Neural progenitor cell (in vitro differentiated cells): ENCODE measurements around the gene ACMSD. TPM values are rescaled to one million over a fixed set of nuclear protein-coding genes. Genes with fewer than 3 reads are reported as not detected.

Experiments used
- DNase-seq: peaks from one replicate; pipeline ENCODE4 v3.0.0-alpha.2; 2016; ENCODE audit warnings: low spot score
- H2AFZ ChIP-seq: fragments of 200-600 bp; sonication (generic); replicated peaks from 2 replicates; pipeline ENCODE4 v1.6.1; 2016; ENCODE audit warnings: antibody characterized with exemption
- H3F3A ChIP-seq: fragments of 200-600 bp; sonication (generic); 2 replicates; pipeline ENCODE4 v1.6.1; 2016; ENCODE audit warnings: antibody characterized with exemption, low read depth
- H3K27ac ChIP-seq: fragments of 200-600 bp; sonication (generic); 2 replicates; pipeline ENCODE4 v1.5.1; 2016; ENCODE audit warnings: mild to moderate bottlenecking
- H3K27me3 ChIP-seq: fragments of 200-600 bp; sonication (generic); 2 replicates; pipeline ENCODE4 v1.6.1; 2016; ENCODE audit warnings: mild to moderate bottlenecking, moderate library complexity
- H3K36me3 ChIP-seq: fragments of 200-600 bp; sonication (generic); 2 replicates; pipeline ENCODE4 v1.5.1; 2016
- H3K4me1 ChIP-seq: fragments of 200-600 bp; sonication (generic); 2 replicates; pipeline ENCODE4 v1.6.1; 2016; ENCODE audit warnings: mixed run types
- H3K4me2 ChIP-seq: fragments of 200-600 bp; sonication (generic); 2 replicates; pipeline ENCODE4 v1.6.1; 2016
- H3K4me3 ChIP-seq: fragments of 200-600 bp; sonication (generic); 2 replicates; pipeline ENCODE4 v1.5.1; 2016
- H3K79me2 ChIP-seq: fragments of 200-600 bp; sonication (generic); 2 replicates; pipeline ENCODE4 v1.6.1; 2016; ENCODE audit warnings: low read depth
- H3K9ac ChIP-seq: fragments of 200-600 bp; sonication (generic); 2 replicates; pipeline ENCODE4 v1.6.1; 2016
- H3K9me3 ChIP-seq: fragments of 200-600 bp; sonication (generic); 2 replicates; pipeline ENCODE4 v1.5.1; 2016; ENCODE audit warnings: low read depth
- H4K20me1 ChIP-seq: fragments of 200-600 bp; sonication (generic); 2 replicates; pipeline ENCODE4 v1.6.1; 2016; ENCODE audit warnings: low read depth
- H3K27ac Mint-ChIP-seq: 3 replicates; pipeline ENCODE4 v1.8.0; 2021; ENCODE audit warnings: mixed read lengths
- H3K27me3 Mint-ChIP-seq: 2 replicates; pipeline ENCODE4 v1.8.0; 2022; ENCODE audit warnings: low read depth, mild to moderate bottlenecking, inconsistent platforms, moderate library complexity, mixed read lengths; ENCODE audit not compliant: insufficient read depth
- H3K36me3 Mint-ChIP-seq: 3 replicates; pipeline ENCODE4 v1.8.0; 2021; ENCODE audit warnings: mixed read lengths
- H3K4me1 Mint-ChIP-seq: 3 replicates; pipeline ENCODE4 v1.8.0; 2021; ENCODE audit warnings: mixed read lengths
- H3K4me3 Mint-ChIP-seq: 3 replicates; pipeline ENCODE4 v1.8.0; 2021; ENCODE audit warnings: mild to moderate bottlenecking, moderate library complexity, mixed read lengths
- H3K9me3 Mint-ChIP-seq: 3 replicates; pipeline ENCODE4 v1.8.0; 2020; ENCODE audit warnings: mixed read lengths
- EZH2 ChIP-seq: fragments of 200-600 bp; sonication (generic); IDR thresholded peaks from 2 replicates; pipeline ENCODE4 v1.6.1; 2017; ENCODE audit warnings: antibody characterized with exemption, mild to moderate bottlenecking, moderate library complexity
- EZH2phosphoT487 ChIP-seq: fragments of 200-600 bp; sonication (generic); IDR thresholded peaks from 2 replicates; pipeline ENCODE4 v1.6.1; 2017; ENCODE audit warnings: antibody characterized with exemption
- total RNA-seq: library from RNA; depleted of rRNA; stranded (reverse); fragments of >200 nt; gene quantifications from 2 replicates; pipeline ENCODE4 v1.2.3, GENCODE V29; 2015; ENCODE audit warnings: low replicate concordance
- TF ChIP-seq, protein P1 (sequence below): fragments of 200-600 bp; sonication (generic); IDR thresholded peaks from 2 replicates; pipeline ENCODE4 v1.5.1; 2017; ENCODE audit warnings: antibody characterized with exemption, mild to moderate bottlenecking

Gene ACMSD
- total RNA-seq, 1 donor from 2014 or later: not detected

DNA sequence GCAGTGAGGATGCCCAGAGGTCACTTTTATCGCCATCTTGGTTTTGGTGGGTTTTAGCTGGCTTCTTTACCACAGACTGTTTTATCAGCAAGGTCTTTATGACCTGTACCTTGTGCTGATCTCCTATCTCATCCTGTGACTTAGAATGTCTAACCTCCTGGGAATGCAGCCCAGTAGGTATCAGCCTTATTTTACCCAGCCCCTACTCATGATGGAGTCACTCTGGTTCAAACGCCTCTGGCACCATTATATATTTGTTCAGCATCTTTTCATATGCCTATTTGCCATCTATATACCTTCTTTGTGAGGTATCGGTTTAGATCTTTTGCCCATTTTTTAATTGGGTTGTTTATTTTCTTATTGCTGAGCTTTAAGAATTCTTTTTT, 73.0 kb downstream of the ACMSD start:
- H3K9me3 ChIP-seq: no peaks in the 10 kb centered on the region
- no peaks in the 10 kb centered on the region for H3K4me1 ChIP-seq
- H3K4me2 ChIP-seq: no peak overlapping the region
- no peak for DNase-seq
- no peak for TF ChIP-seq EZH2phosphoT487
- TF ChIP-seq, protein P1, sequence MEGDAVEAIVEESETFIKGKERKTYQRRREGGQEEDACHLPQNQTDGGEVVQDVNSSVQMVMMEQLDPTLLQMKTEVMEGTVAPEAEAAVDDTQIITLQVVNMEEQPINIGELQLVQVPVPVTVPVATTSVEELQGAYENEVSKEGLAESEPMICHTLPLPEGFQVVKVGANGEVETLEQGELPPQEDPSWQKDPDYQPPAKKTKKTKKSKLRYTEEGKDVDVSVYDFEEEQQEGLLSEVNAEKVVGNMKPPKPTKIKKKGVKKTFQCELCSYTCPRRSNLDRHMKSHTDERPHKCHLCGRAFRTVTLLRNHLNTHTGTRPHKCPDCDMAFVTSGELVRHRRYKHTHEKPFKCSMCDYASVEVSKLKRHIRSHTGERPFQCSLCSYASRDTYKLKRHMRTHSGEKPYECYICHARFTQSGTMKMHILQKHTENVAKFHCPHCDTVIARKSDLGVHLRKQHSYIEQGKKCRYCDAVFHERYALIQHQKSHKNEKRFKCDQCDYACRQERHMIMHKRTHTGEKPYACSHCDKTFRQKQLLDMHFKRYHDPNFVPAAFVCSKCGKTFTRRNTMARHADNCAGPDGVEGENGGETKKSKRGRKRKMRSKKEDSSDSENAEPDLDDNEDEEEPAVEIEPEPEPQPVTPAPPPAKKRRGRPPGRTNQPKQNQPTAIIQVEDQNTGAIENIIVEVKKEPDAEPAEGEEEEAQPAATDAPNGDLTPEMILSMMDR: no peak
- no peak for TF ChIP-seq EZH2
- Mint-ChIP-seq H3K27me3 (peaks cover 4% of the 10 kb centered on the region), H3K27ac (no peak overlapping the region), H3K4me3 (no peak overlapping the region), H3K4me1 (no peaks in the 10 kb centered on the region), H3K9me3 (peaks cover 20% of the 10 kb centered on the region), H3K36me3 (no peaks in the 10 kb centered on the region)
- H3K4me3 ChIP-seq: no peak overlapping the region
- no peak overlapping the region for H3K9ac ChIP-seq
- H3K79me2 ChIP-seq: no peaks in the 10 kb centered on the region
- no peaks in the 10 kb centered on the region for H3F3A ChIP-seq
- H3K27me3 ChIP-seq: no peaks in the 10 kb centered on the region
- no peaks in the 10 kb centered on the region for H3K36me3 ChIP-seq
- no peak overlapping the region for H2AFZ ChIP-seq
- no peak overlapping the region for H3K27ac ChIP-seq
- no peaks in the 10 kb centered on the region for H4K20me1 ChIP-seq

DNA sequence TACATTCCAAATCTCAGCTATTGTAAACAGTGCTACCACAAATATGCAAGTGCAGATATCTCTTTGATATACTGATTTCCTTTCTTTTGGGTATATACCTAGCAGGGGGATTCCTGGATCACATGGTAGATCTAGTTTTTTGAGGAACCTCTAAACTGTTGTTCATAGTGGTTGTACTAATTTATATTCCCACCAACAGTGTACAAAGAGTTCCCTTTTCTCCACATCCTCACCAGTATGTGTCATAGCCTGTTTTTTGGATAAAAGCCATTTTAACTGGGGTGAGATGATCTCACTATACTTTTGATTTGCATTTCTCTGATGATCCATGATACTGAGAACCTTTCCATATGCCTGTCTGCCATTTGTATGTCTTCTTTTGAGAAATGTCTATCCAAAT, 73.9 kb downstream of the ACMSD start:
- H3K27me3 Mint-ChIP-seq: peaks cover 4% of the 10 kb centered on the region
- Histone ChIP-seq H3K4me1 (no peaks in the 10 kb centered on the region), H3K9me3 (no peaks in the 10 kb centered on the region), H3K4me3 (no peak overlapping the region), H3K79me2 (peaks cover 9% of the 10 kb centered on the region), H3K36me3 (no peaks in the 10 kb centered on the region), H3K27me3 (no peaks in the 10 kb centered on the region), H3F3A (peaks cover 5% of the 10 kb centered on the region), H2AFZ (no peak overlapping the region), H4K20me1 (no peaks in the 10 kb centered on the region), H3K4me2 (no peak overlapping the region), H3K9ac (no peak overlapping the region), H3K27ac (no peak overlapping the region)
- TF ChIP-seq EZH2phosphoT487 (no peak), EZH2 (no peak)
- TF ChIP-seq, protein P1: no peak
- peaks cover 20% of the 10 kb centered on the region for H3K9me3 Mint-ChIP-seq
- no peak for DNase-seq
- no peak overlapping the region for H3K27ac Mint-ChIP-seq
- peaks cover 6% of the 10 kb centered on the region for H3K4me1 Mint-ChIP-seq
- no peak overlapping the region for H3K4me3 Mint-ChIP-seq
- no peaks in the 10 kb centered on the region for H3K36me3 Mint-ChIP-seq

DNA sequence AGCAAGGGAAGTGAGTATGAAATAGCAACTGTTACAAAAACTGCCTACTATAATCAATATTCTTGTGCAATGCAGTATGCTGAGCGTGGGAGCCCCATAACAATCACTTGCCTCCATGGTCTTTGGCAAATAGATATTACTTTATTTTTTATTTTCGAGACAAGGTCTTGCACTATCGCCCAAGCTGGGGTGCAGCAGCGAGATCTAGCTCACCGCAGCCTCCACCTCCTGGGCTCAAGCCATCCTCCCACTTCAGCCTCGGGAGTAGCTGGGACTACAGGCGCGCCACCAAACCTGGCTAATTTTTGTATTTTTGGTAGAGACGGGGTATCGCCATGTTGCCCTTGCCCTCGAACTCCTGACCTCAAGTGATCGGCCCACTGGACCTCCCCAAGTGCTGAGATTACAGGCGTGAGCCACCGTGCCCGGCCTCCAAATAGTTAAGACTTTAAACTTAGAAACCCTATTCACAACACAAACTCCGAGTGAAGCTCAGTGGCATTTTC, 79.0 kb downstream of the ACMSD start:
- peak overlapping the region; percentile 89 for H3K4me3 ChIP-seq
- H3K9me3 Mint-ChIP-seq: peaks cover 16% of the 10 kb centered on the region
- no peaks in the 10 kb centered on the region for H3K27me3 ChIP-seq
- H3K4me1 ChIP-seq: peaks cover 18% of the 10 kb centered on the region
- TF ChIP-seq EZH2 (no peak), EZH2phosphoT487 (no peak)
- TF ChIP-seq, protein P1: no peak
- peak overlapping the region; percentile 85 for H3K27ac Mint-ChIP-seq
- no peaks in the 10 kb centered on the region for H3K36me3 ChIP-seq
- peaks cover 4% of the 10 kb centered on the region for H3K36me3 Mint-ChIP-seq
- peak overlapping the region; percentile 95 for H3K4me3 Mint-ChIP-seq
- H3K4me2 ChIP-seq: peak overlapping the region; percentile 83
- H3K27me3 Mint-ChIP-seq: peaks cover 12% of the 10 kb centered on the region
- H3K27ac ChIP-seq: peak overlapping the region; percentile 98
- peaks cover 29% of the 10 kb centered on the region for H4K20me1 ChIP-seq
- peaks cover 46% of the 10 kb centered on the region for H3K79me2 ChIP-seq
- peak overlapping the region; percentile 77 for H2AFZ ChIP-seq
- no peaks in the 10 kb centered on the region for H3K9me3 ChIP-seq
- peaks cover 18% of the 10 kb centered on the region for H3K4me1 Mint-ChIP-seq
- H3K9ac ChIP-seq: peak overlapping the region; percentile 40
- peaks cover 14% of the 10 kb centered on the region for H3F3A ChIP-seq
- DNase-seq: peak; percentile 11
